Parathyroid adenoma (tissue), 2 donors: ENCODE results near the gene SMPDL3A.

Experiments
- H2AFZ ChIP-seq: fragments of 300-600 bp; sonication (generic); one replicate; pipeline ENCODE4 v1.7.0; 2017; ENCODE audit warnings: antibody characterized with exemption, mild to moderate bottlenecking
- H3K27ac ChIP-seq: fragments of 300-600 bp; sonication (generic); one replicate; pipeline ENCODE4 v1.7.0; 2017
- H3K27me3 ChIP-seq: fragments of 300-600 bp; sonication (generic); one replicate; pipeline ENCODE4 v1.7.0; 2017; ENCODE audit warnings: low read length; ENCODE audit not compliant: control insufficient read depth, insufficient read depth
- H3K36me3 ChIP-seq: fragments of 300-600 bp; sonication (generic); one replicate; pipeline ENCODE4 v1.7.0; 2017; ENCODE audit warnings: low read length; ENCODE audit not compliant: control insufficient read depth, insufficient read depth
- H3K4me1 ChIP-seq: fragments of 300-600 bp; sonication (generic); one replicate; pipeline ENCODE4 v1.7.0; 2017; ENCODE audit warnings: control low read depth
- H3K4me2 ChIP-seq: fragments of 300-600 bp; sonication (generic); one replicate; pipeline ENCODE4 v1.7.0; 2017; ENCODE audit warnings: low read length
- H3K4me3 ChIP-seq: fragments of 300-600 bp; sonication (generic); one replicate; pipeline ENCODE4 v1.7.0; 2017; ENCODE audit warnings: low read depth, low read length
- H3K79me2 ChIP-seq: fragments of 300-600 bp; sonication (generic); one replicate; pipeline ENCODE4 v1.7.0; 2017; ENCODE audit warnings: control low read depth
- H3K9ac ChIP-seq: fragments of 300-600 bp; sonication (generic); one replicate; pipeline ENCODE4 v1.7.0; 2017; ENCODE audit warnings: mild to moderate bottlenecking
- H3K9me3 ChIP-seq: fragments of 300-600 bp; sonication (generic); one replicate; pipeline ENCODE4 v1.7.0; 2017; ENCODE audit warnings: low read length; ENCODE audit not compliant: control insufficient read depth
- TF ChIP-seq, protein P1 (sequence below): fragments of 300-600 bp; sonication (generic); IDR thresholded peaks from one replicate; pipeline ENCODE4 v1.7.0; 2017; ENCODE audit warnings: antibody characterized with exemption, mild to moderate bottlenecking
- donor health status: primary hyperparathyroidism.

Gene SMPDL3A

GRCh38 chr6:122772724-122773415 lies 16.2 kb upstream of the SMPDL3A start:
- H3K36me3 ChIP-seq = no peaks in the 10 kb centered on the region
- no peaks in the 10 kb centered on the region for H3K9me3 ChIP-seq
- TF ChIP-seq, protein P1, sequence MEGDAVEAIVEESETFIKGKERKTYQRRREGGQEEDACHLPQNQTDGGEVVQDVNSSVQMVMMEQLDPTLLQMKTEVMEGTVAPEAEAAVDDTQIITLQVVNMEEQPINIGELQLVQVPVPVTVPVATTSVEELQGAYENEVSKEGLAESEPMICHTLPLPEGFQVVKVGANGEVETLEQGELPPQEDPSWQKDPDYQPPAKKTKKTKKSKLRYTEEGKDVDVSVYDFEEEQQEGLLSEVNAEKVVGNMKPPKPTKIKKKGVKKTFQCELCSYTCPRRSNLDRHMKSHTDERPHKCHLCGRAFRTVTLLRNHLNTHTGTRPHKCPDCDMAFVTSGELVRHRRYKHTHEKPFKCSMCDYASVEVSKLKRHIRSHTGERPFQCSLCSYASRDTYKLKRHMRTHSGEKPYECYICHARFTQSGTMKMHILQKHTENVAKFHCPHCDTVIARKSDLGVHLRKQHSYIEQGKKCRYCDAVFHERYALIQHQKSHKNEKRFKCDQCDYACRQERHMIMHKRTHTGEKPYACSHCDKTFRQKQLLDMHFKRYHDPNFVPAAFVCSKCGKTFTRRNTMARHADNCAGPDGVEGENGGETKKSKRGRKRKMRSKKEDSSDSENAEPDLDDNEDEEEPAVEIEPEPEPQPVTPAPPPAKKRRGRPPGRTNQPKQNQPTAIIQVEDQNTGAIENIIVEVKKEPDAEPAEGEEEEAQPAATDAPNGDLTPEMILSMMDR = no peak
- H3K4me1 ChIP-seq = no peaks in the 10 kb centered on the region
- H3K79me2 ChIP-seq = no peaks in the 10 kb centered on the region
- no peak overlapping the region for H2AFZ ChIP-seq
- H3K27me3 ChIP-seq = no peaks in the 10 kb centered on the region
- no peak overlapping the region for H3K4me3 ChIP-seq
- no peak overlapping the region for H3K27ac ChIP-seq
- no peak overlapping the region for H3K9ac ChIP-seq
- no peak overlapping the region for H3K4me2 ChIP-seq

- H3K9me3 ChIP-seq = no peaks in the 10 kb centered on the region
- no peak overlapping the region for H2AFZ ChIP-seq
- no peaks in the 10 kb centered on the region for H3K79me2 ChIP-seq
- no peaks in the 10 kb centered on the region for H3K36me3 ChIP-seq
- no peak overlapping the region for H3K27ac ChIP-seq
- no peak overlapping the region for H3K4me3 ChIP-seq
- H3K9ac ChIP-seq = no peak overlapping the region
- no peak overlapping the region for H3K4me2 ChIP-seq
- H3K4me1 ChIP-seq = no peaks in the 10 kb centered on the region
- H3K27me3 ChIP-seq = no peaks in the 10 kb centered on the region
- TF ChIP-seq, protein P1 = no peak
Measured at GRCh38 chr6:122775975-122776374, 13.1 kb upstream of the SMPDL3A start.

DNA sequence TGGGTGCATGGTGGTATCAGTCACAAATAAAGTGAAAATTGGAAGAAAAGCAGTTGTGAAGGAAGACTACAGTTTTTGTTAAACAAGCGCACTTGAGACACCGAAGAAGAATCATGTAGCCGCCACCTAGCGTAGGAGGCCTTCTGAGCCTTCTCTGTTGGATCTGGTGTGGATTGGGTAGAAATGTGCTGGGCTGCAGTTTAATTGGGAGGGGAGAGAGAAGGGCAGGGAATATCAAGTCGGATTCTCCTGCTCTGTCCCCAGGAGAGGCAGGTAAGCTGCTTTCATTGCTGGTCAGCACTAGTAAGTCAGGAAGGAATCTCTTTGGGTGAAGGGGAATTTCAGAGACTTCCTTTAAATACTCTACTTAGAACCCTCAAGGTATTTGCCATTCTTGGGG lies 10.8 kb upstream of the SMPDL3A start:
- Histone ChIP-seq H3K27ac (no peak overlapping the region), H3K4me2 (no peak overlapping the region), H3K27me3 (no peaks in the 10 kb centered on the region), H2AFZ (no peak overlapping the region), H3K79me2 (no peaks in the 10 kb centered on the region), H3K9me3 (no peaks in the 10 kb centered on the region), H3K36me3 (no peaks in the 10 kb centered on the region), H3K4me1 (no peaks in the 10 kb centered on the region), H3K4me3 (no peak overlapping the region), H3K9ac (no peak overlapping the region)
- TF ChIP-seq, protein P1 = no peak

DNA sequence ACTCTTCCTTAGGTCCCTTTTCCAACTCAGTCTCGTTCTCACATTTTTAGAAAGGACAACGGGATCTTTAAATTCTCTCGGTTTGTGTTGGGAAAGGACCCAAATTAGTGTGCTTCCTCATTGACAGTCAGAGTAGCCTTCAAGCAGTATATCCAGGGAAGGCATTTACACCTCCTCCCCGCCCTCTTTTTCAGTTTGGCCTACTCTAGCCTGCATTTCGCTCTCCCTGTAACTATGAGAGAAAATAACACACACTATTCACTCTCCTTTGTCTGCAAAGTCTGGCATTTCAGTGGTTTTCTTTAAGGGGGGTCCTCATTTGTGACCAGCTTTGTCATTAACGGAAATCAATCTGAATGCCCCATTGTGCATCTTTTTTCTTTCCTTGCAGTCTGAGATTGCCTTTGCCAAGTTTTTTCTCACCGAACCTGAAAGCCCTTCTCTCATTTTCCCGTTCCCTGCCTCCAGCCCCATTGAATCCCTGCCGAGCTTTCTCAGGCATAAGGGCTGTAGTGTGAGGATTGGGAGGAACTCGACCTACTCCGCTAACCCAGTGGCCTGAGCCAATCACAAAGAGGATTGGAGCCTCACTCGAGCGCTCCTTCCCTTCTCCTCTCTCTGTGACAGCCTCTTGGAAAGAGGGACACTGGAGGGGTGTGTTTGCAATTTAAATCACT lies 9.9 kb upstream of the SMPDL3A start:
- H3K9ac ChIP-seq = no peak overlapping the region
- H3K36me3 ChIP-seq = no peaks in the 10 kb centered on the region
- TF ChIP-seq, protein P1 = no peak
- H2AFZ ChIP-seq = no peak overlapping the region
- no peak overlapping the region for H3K27ac ChIP-seq
- no peaks in the 10 kb centered on the region for H3K27me3 ChIP-seq
- no peaks in the 10 kb centered on the region for H3K9me3 ChIP-seq
- H3K4me1 ChIP-seq = no peaks in the 10 kb centered on the region
- no peaks in the 10 kb centered on the region for H3K79me2 ChIP-seq
- no peak overlapping the region for H3K4me2 ChIP-seq
- H3K4me3 ChIP-seq = no peak overlapping the region
